Medulla oblongata (tissue), 1 donor: ENCODE data around the gene SLC26A6.

ENCODE experiments used
- DNase-seq: peaks from one replicate; pipeline ENCODE4 v3.0.0-alpha.2; 2015; ENCODE audit errors: extremely low spot score

SLC26A6 gene

GRCh38 chr3:48633256-48633655, 2.0 kb downstream of the SLC26A6 start:
- DNase-seq, result no peak

- DNase-seq, result no peak
Measured at GRCh38 chr3:48631516-48632448, 3.5 kb downstream of the SLC26A6 start.

GRCh38 chr3:48630833-48631232, 4.4 kb downstream of the SLC26A6 start:
- no peak for DNase-seq

- DNase-seq, result no peak
Measured at GRCh38 chr3:48630407-48630806, 4.9 kb downstream of the SLC26A6 start.

GRCh38 chr3:48629894-48630293, 5.4 kb downstream of the SLC26A6 start:
- no peak for DNase-seq

GRCh38 chr3:48628277-48629017, 6.8 kb downstream of the SLC26A6 start:
- no peak for DNase-seq

GRCh38 chr3:48625600-48625999, 9.7 kb downstream of the SLC26A6 start:
- no peak for DNase-seq

- DNase-seq, result no peak
Measured at GRCh38 chr3:48624767-48625166, 10.5 kb downstream of the SLC26A6 start.

GRCh38 chr3:48623851-48624547, 11.3 kb downstream of the SLC26A6 start:
- no peak for DNase-seq

GRCh38 chr3:48621461-48621869, 13.8 kb downstream of the SLC26A6 start, which contains the start of gene TMEM89:
Gene TMEM89 (minus strand): TSS chr3:48621769. CDS start chr3:48621756, 13 bp downstream.
- DNase-seq, result no peak

- no peak for DNase-seq
Measured at GRCh38 chr3:48619541-48620524, 15.4 kb downstream of the SLC26A6 start.

- DNase-seq, result no peak
Measured at GRCh38 chr3:48617559-48617958, 17.7 kb downstream of the SLC26A6 start.

- no peak for DNase-seq
Measured at GRCh38 chr3:48614044-48614443, 21.2 kb downstream of the SLC26A6 start.

- DNase-seq, result no peak
Measured at GRCh38 chr3:48612309-48612708, 23.0 kb downstream of the SLC26A6 start.

- DNase-seq, result peak; percentile 94
Measured at GRCh38 chr3:48609088-48610005, 25.9 kb downstream of the SLC26A6 start, which contains the start of gene UQCRC1. Gene UQCRC1 (minus strand): TSS chr3:48609646. CDS start chr3:48609620, 26 bp downstream.

GRCh38 chr3:48607519-48607918, 27.7 kb downstream of the SLC26A6 start:
- DNase-seq, result no peak

GRCh38 chr3:48601622-48601994, 33.7 kb downstream of the SLC26A6 start:
- no peak for DNase-seq

- no peak for DNase-seq
Measured at GRCh38 chr3:48600711-48601621, 34.3 kb downstream of the SLC26A6 start.
